Activated CD4-positive, alpha-beta T cell treated with anti-CD3 and anti-CD28 coated beads, Interleukin-2, amount 50 U/mL, for 16 hours (primary cell): Measurements from ENCODE around the gene LBX2.
"Not testable (repeated sequence)": the region's sequence is repeated elsewhere in the genome, so short reads cannot be mapped to it uniquely, and the experiment has no call there.

Experiments used
- DNase-seq: peaks from one replicate; pipeline ENCODE4 v3.0.0-alpha.2; 2020

Gene LBX2

DNA sequence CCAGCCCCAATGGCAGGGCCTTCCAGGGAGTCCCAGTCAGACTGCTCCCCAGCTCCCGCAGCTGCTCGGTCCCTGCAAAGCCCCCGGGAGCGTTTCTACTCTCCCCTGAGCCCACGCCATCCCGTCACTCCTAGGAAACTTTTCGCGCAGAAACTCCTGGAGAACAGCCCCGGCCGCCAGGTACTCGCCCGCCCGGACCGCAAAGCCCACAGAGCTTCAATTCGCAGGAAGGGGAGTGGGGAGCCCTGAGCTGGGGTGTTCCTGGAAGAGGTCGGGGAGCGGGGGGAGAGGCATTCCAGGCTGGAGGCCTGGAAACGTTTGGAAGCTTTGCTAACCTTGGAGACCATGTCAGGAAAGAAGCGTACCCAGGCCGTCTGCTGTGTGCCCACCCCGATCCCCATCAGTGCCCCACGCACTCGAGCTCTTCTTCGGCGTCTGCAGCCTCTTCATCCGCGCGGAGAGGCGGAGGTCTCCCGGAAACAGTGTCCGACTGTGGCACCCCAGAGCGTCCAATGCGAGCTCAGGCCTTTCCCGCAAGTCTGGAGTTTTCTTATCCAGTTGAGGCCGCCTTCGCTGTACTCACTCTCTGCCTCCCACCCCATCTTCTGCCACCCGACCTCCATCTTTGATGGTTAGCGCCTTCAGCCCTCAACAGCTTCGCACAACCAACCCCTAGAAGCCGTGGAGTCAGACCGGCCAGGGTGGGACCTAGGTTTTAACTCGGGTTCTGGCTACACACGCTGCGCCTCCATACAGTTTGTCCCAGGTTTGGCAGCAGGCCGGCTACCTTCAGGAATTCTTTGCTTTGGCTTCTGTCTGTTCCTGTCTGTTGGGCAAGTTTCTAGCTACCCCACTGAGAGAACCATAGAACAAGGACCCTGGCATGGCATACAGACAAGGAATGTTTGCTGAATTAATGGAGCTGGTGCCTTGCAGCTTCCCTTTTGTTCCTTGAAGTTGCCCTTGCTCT is 4.4 kb upstream of the LBX2 start:
- DNase-seq = no peak

DNA sequence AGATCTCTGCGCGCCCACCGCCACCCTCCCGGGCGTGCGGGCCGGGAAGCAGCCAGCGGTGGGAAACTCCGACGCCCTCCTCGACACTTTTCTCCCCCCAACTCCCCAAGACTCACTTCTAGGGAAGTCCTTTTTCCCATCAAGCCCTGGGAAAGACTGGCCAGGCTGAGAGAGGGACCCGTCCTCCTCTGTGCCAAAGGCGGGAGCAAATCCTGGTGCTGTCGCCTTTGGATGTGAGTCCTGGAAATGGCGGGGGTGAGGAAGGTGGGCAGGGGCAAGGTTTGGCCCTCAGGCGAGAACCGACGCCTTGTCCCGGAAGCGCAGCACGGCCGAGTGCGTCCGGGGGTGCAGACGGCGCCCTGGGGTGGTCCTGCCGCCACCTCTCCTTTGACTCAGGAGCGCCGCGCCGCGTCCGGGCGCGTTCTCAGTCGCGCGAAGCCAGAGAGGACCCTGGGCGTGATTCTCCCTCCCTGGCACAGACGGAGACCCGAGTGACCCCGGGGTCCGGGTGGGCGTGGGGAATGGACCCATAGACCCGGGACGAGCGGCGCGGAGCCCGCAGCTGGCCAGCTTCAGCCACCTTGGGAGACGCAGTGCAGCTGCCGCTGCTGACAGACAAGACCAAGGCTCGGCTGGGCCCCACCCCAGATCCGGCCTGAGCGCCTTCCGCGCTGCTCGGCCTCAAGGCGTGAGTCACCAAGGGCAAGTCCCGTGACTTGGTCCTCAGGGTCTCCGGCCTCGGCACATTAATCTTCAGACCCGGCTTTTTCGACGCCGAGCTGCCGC is 3.5 kb upstream of the LBX2 start:
- DNase-seq = peak; percentile 78

DNA sequence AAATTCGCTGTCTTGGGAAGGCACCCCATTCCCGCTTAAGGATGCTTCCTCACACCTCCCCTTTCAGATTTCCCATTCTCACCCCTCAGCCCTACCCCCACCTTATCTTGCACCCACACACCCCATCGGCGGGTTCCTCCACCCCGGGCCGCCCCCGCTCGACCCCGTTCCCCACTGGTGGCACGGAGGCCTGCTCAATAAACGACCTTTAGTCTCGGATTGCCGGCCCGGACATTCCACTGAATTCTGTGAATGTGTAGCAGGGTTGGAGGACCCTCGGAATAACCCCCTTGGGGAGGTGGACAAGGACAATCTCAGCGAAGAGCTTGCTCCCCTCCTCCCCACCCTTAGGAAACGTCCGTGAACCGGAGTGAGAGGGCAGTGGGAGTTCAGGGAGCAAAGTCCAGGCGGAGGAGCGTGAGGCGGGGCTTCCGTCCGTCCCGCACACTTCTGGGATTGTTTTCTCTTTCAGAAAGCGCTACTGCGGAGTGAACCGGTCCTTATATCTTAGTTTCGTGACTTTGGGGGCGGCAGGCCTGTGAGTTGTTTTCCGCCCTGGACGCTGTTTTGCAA is 2.8 kb upstream of the LBX2 start:
- DNase-seq = no peak

DNA sequence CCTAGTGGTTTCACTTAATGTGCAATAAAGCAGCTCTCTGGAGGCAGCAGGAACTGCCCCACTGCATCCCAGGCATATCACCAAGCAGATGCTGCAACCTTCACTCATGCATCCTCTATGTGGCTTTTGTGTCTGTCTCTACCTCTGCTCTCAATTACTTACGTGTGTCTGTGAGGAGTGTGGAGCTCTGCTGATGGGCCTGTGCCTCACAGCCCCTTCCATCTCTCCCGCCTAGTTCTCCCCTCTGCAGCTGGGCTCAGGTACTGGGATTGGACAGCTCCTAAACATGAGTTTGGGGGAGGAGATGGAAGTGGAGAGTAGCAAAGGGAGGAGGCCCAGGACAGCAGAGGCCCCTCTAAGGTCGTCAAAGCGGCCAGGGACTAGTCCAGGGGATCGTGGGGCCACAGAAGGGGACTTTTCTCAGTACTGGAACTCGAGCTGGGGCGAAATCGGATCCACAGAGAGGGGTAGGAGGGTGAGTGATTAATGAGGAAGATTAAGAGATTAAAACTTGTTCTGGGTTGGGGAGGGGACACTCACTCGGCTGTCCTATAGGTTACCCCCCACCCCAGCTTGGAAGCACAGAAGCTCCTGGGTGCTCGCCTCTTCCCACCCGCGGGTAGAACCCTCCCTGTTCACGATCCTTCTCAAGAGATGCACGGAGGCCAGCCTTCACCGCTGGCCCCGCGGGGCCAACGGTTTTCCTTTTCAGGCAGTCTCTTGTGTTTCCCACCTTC is 2.1 kb upstream of the LBX2 start:
- no peak for DNase-seq

DNA sequence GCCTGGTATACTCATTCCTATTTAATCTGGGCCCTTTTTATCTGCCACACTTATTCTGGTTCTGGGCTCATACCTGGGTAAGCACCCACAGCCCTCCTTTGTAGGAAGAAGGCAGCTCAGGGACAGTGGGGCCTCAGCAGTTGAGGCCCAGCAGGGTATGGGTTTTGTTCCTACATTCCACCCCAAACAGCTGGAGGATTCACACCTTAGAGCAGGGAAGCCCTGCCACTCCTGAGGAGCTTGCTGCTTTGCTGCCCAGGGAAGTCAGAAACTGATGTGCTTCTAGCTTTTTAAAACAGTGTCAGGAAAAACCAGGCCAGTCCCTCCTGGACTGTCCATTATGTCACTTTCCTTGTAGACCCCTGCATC is 1.2 kb upstream of the LBX2 start:
- no peak for DNase-seq

DNA sequence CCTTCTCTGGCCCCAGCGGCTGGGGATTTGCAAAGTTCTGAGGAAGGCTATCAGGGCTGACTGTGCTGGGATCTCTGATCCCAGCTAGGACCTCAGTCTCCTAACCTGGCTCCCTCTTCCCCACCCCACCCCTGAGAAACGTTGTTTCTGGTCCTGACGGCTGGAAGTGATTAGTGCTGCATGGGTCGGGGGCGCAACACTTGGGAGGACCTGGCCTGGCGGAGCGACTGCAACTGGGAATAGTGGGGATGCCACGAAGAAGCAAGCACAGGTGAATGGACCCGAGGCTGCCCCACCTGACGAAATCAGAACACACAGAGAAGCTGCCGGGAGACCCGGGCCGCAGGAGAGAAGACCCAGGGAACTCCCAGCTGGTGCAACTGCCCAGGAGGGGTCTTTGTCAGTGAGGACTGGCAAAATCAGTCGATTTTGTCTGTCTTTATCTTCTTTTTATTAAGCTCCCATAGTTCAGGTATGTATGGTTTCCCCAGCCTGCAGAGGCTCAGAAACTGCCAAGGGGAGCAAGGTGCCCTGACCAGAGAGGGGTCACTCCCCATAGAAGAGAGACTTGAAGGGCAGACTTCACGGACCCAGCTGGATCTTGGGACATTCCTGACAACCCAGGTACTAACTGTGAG is 656 bp upstream of the LBX2 start:
- no peak for DNase-seq

DNA sequence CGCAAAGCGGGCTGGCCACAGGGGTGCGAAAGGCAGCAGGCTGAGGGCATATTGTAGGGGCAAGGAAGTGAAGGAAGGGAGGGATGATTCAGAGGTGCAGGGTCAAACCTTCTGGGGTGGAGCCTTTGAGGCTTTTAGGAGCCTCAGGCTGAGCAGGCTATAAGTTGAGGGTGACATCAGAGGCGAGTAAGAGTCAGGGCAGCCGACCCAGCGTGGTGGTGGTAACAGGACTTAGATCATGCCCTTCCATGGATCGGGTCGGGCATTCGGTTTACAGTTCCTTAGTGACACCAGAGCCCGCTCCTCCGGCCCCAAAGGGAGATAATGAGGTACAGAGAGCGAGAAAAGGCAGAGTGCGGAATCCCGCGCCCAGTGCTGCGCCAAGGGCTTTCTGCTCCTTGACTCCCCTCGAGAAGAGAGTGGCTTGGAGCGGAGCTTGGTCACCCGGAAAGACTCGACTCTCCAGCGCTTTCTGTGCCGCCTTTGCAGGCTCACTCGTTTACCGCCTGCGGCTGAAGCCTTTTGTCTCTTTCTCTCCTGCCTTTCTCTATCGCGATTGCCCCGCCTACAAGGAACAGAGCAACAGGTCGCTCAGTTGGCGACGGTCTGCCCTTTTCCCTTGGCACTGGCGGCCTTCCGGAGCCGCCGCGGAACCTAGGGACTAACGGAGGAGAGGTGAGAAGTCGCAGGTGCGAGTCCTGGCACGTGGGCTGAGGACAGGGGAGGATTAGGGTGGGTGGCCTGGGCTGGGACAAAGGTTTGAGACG is 720 bp downstream of the LBX2 start:
- DNase-seq = peak; percentile 60

DNA sequence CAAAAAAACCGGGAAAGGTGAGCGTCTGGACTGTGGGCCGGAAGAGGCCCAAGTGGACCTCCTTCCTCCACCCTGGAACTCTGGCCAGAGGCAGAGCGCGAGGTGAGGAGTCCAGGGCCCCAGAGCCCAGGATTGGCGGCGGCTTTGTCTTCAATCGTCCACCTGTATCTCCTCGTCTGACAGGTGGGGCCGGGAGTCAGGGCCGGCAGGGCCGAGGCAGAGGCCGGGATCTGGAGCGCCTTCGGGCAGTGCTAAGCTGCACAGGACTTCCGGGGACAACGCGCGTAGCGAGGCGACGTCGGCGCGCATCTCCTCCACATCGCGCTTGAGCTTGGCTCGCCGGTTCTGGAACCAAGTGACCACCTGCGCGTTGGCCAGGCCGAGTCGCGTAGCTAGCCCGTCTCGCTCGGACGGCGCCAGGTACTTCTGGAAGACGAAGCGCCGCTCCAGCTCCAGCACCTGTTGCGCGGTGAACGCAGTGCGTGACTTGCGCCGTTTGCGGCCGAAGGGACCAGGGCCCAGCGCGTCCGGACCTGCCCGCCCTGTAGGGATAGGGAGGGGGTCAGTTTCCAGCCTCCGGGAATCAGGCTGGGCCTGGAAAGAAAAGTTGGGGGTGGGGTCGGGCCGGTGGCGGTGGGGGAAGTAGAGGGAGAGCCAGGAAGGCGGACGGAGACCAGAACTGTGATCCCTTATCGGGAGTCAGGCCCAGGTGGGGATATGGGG is 1.5 kb downstream of the LBX2 start:
- DNase-seq = peak; percentile 29

DNA sequence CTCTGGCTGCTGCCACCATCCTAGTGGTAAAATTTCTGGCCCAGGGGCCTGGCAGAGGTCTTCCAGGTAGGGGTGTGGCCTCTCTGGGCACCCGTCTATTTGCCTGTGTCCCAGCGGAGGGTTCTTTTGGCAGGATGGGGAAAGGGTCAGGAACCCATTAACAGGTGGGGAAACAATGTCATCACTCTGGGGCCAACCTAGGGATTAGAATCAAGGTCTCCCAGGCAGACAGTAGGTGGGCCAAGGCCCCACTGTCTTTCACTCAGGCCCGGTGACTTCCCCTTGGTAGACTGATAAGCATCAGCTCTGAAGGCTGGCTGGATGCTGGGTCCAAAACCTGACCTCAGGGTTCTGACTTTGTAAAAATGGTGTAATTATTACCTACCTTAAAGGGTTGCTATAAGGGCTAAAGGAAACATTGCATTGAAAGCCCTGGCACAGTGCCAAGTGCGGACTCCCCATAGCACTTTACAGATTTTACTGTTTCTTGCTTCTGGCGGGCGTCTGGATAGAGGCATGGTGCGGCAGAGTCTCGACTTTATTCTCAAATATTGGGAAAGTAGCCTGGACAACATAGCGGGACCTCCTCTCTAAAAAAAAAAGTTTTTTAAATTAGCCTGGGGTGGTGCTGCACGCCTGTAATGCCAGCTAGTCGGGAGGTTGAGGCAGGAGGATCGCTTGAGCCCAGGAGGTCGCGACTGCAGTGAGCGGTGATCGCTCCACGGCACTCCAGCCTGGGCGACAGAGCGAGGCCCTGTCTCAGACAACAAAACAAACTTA is 2.2 kb downstream of the LBX2 start:
- no peak for DNase-seq

DNA sequence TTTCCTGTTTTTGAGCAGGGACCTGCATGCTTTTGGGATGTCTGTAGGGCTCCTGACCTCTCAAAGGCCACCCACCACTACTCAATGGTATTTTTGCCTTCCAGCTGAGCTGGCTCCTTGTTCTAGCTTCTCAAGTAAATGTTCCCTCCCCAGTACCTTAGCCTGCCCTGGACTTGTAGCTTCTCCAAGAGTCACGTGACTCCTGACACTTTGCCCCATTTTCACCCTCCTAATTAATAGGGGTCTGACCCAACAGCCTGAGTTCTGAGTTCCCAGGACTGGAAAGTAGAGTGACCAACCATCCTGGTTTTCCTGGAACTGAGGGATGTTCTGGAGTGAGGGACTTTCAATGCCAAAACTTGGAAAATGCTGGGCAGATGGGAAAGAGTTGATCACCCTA is 4.0 kb downstream of the LBX2 start:
- no peak for DNase-seq

DNA sequence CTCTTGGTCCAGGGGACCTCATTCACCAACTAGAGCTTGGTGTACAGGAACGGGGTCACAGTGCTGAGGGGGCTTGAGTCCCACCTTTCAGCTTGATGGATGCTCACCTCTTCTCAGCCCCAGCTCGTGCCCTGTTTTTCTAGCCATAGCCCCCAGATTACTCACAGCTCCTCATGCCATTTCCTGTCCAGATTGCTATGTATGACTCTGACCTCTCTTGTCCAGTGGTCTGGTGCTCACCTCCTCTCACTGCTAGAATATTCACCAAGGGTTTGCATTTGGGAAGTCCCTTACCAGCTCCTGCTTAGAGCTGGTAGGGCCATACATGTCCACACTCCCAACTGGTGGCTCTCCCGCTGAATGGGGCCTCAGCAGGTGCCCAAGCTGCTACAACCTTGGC is 5.9 kb downstream of the LBX2 start:
- DNase-seq = no peak

DNA sequence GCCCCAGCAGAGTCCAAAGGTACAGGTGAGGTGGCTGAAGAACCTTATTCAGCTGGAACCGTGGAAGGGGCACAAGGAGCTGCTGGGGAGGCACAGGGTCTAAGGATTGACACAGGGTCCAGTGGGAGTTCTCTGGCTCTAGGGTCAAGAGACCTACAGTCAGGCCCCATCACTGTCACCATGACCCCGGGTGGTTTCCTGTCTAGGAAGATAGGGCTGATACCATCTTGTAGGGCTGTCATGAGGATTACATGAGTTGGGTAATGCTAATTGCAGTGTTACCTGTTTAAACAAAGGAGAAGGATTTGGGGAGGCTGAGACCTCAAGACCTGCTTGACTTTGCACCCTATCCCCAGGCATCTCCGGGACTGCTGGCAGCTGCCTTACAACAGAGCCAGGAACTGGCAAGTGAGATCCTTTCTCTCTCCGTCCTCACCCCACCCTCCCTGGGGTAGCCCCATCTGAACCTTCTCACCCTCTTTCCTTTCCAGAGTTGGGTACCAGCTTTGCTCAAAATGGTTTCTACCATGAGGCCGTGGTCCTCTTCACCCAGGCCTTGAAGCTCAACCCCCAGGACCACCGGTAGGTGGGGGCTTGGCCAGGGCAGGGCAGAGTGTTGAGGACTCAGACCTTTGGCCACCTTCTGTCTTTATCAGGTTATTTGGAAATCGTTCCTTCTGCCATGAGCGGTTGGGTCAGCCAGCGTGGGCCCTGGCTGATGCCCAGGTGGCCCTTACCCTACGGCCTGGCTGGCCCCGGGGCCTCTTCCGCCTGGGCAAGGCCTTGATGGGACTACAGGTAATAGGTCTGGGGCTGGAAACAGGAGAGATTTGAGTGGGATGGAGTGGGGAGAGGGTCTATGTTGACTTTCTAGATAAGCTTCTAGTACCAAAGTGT is 7.5 kb downstream of the LBX2 start:
- no peak for DNase-seq

DNA sequence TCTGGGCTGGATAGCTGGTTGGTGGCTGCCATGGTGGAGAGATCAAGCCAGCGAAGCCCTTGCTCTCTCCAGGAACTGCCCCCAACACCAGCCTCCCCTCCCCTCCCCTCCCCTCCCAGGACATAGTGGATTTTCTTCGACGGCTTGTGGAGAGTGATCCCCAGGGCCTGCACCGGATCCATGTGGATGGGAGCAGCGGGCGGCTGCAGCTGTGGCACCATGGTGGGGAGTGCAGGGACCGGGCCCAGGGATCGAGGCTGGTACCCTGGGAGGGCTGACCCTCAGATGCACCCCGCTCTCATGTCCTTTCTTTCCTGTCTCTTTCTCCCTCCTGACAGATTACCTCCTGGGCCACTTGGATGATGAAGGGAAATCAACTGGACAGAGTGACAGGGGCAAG is 9.5 kb downstream of the LBX2 start:
- DNase-seq = no peak

DNA sequence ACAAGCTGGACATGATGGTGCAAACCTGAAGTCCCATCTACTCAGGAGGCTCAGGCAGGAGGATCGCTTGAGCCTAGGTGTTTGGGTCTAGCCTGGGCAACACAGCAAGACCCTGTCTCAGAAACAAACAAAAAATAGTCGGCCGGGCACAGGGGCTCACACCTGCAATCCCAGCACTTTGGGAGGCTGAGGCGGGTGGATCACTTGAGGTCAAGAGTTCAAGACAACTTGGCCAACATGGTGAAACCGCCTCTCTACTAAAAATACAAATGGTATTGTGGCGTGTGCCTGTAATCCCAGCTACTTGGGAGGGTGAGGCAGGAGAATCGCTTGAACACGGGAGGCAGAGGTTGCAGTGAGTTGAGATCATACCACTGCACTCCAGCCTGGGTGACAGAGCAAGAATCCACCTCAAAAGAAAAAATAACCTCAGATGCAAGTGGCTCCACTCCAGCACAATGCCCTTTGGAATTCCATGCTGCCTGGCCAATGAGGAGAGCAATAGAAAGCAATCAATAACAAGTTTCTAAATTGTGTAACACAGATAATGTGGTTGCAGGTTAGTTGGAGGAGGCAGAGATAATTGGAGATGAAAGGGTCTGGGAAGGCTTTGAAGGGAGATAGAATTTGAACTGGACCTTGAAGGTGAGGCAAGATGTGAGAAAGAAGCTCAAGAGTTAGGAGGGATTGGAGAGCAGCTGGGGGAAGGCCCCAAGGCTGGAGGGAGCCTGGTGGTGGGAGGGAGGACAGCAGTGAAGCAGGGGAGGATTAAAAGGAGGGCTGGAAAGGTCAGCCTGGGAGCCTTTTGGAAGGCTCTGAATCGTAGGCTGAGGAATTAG is 10.5 kb downstream of the LBX2 start:
- DNase-seq = no peak

DNA sequence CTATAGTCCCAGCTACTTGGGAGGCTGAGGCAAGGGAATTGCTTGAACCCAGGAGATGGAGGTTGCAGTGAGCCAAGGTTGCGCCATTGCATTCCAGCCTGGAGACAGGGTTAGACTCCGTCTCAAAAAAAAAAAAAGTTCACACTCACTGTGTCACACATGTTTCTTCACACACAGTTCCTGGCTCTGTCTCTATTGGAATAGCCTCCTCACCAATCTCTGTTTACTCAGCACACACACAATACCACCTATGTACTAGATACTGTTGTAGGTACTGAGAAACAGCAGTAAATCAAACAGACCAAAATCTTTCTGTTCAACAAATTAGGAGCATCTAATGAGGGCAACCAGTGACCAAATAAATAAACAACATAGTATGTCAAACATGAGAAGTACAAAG is 13.3 kb downstream of the LBX2 start:
- DNase-seq = no peak

DNA sequence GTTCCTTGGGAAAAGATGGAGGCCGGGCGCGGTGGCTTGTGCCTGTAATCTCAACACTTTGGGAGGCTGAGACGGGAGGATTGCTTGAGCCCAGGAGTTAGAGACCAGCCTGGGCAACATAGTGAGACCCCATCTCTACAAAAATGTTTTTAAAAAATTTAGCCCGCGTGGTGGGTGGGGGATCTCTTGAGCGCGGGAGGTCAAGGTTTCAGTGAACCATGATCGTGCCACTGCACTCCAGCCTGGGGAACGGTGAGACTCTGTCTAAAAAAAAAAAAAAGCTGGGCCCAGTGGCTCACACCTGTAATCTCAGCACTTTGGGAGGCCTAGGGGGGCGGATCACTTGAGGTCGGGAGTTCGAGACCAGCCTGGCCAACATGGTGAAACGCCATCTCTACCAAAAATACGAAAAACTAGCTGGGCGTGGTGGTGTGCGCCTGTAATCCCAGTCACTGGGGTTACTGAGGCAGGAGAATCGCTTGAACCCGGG is 15.7 kb downstream of the LBX2 start:
- DNase-seq = not testable (repeated sequence)

DNA sequence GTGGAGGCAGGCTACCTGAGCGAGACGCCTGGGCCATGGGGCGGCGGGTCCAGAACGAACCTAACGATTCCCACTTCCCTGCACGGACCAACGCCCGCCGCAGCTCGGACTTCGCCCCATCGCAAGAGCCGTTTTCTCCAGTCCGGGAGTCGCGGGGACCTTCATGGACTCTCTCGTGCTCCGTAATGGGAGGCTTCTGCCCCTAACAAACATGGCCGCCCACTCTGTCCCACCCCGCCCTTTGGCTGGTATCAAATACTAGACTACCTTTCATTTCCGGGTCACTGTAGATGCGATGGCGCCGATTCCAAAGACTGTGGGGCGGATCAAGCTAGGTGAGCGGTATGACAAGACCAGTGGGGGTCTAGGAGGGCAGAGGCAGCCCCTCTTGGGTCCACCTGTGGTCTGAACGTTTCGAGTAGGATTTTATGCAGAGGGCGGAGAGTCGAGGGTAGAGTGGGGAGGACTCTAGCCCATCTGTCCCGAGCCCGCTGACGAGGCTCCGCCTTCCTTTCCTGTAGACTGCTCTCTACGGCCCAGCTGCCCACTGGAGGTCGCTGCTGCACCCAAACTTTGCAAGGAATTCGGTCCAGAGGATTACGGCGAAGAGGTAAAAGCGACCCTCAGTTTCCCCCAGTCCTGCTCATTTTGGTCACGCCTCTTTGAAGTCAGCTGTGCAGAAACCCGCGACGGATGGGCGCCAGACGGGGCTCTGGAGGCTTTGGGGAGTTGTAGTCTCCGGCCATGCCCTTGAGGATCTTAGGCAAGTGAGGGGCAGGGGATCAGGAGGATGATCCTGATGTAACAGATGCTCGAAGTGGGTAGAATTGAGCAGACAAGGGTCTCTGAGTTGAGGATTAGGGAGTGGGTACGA is 16.4 kb downstream of the LBX2 start, which contains the start of the genes CCDC142 and TTC31:
Gene CCDC142 (minus strand): TSS at position 198 of the 874 bp plus-strand sequence. CDS start 161 bp downstream, at position 37.
Gene TTC31 (plus strand): TSS at position 281 of the 874 bp plus-strand sequence. CDS start 15 bp downstream, at position 296.
- DNase-seq = peak; percentile 95
